H1 (cell line): ENCODE measurements around the gene LY6G5B. TPM values are rescaled to one million over a fixed set of nuclear protein-coding genes. Genes with fewer than 3 reads are reported as not detected.

Experiments used
- CTCF ChIA-PET: fragments of 300-600 bp; sonication (Branson Sonifier 250); formaldehyde crosslinking; loops from one replicate; lab custom pipeline; 2021; ENCODE audit not compliant: partially characterized antibody; lab: Charles Lee
- POLR2A ChIA-PET: fragments of 300-600 bp; sonication (Branson Sonifier 250); formaldehyde crosslinking; loops from one replicate; lab custom pipeline; 2021; ENCODE audit warnings: inconsistent platforms; ENCODE audit not compliant: partially characterized antibody; lab: Charles Lee
- DNase-seq, 2 experiments: peaks; one replicate each; pipeline versions ENCODE4 v3.0.0 to v3.0.0-alpha.2; 2010 to 2022; ENCODE audit warnings: low spot score in 2 of 2, low read depth in 1 of 2, mixed read lengths in 1 of 2
- FAIRE-seq: peaks from 2 replicates; lab custom pipeline; 2011; peaks lifted over from hg19 to GRCh38; lab: Jason Lieb, UNC
- H2AFZ ChIP-seq: 2 replicates; pipeline ENCODE4 v1.8.1; 2012; ENCODE audit warnings: low read length, inconsistent platforms
- H2AK5ac ChIP-seq: 2 replicates; pipeline ENCODE4 v1.6.1; 2013; ENCODE audit warnings: low read depth, low read length
- H2BK120ac ChIP-seq: replicated peaks from 2 replicates; pipeline ENCODE3; 2013; ENCODE audit warnings: low read depth, low read length, inconsistent platforms
- H2BK12ac ChIP-seq: 2 replicates; pipeline ENCODE4 v1.6.1; 2013; ENCODE audit warnings: low read depth, low read length
- H2BK15ac ChIP-seq: 2 replicates; pipeline ENCODE4 v1.6.1; 2013; ENCODE audit warnings: low read length
- H2BK20ac ChIP-seq: 2 replicates; pipeline ENCODE4 v1.6.1; 2013; ENCODE audit warnings: low read length
- H2BK5ac ChIP-seq: 2 replicates; pipeline ENCODE4 v1.6.1; 2013; ENCODE audit warnings: low read depth, low read length
- H3K14ac ChIP-seq: 2 replicates; pipeline ENCODE4 v1.6.1; 2013; ENCODE audit warnings: inconsistent platforms; ENCODE audit not compliant: insufficient read length
- H3K18ac ChIP-seq: 2 replicates; pipeline ENCODE4 v1.6.1; 2013; ENCODE audit warnings: low read length; ENCODE audit errors: extremely low read depth
- H3K23ac ChIP-seq: 2 replicates; pipeline ENCODE4 v1.6.1; 2013; ENCODE audit warnings: inconsistent platforms; ENCODE audit not compliant: insufficient read length
- H3K23me2 ChIP-seq: 2 replicates; pipeline ENCODE4 v1.6.1; 2013; ENCODE audit warnings: low read depth, low read length
- H3K27ac ChIP-seq: 2 replicates; pipeline ENCODE4 v1.6.1; 2011; ENCODE audit warnings: low read depth, low read length, inconsistent platforms
- H3K27me3 ChIP-seq, 4 experiments: replicated peaks in 1 of 4; 1 replicate in 1 of 4; 2 replicates in 3 of 4; pipeline versions ENCODE4 v1.6.1 to v1.8.1; 2011 to 2013; ENCODE audit warnings: low read length in 3 of 4, mild to moderate bottlenecking in 3 of 4, inconsistent platforms in 2 of 4, mixed read lengths in 2 of 4, moderate library complexity in 1 of 4; ENCODE audit not compliant: control insufficient read depth in 3 of 4, insufficient read depth in 3 of 4; ENCODE audit errors: extremely low read depth in 1 of 4
- H3K36me3 ChIP-seq, 4 experiments: 2 replicates each; pipeline versions ENCODE4 v1.6.1 to v1.8.1; 2011 to 2013; ENCODE audit warnings: mild to moderate bottlenecking in 4 of 4, low read length in 3 of 4, moderate library complexity in 2 of 4, control low read depth in 1 of 4, inconsistent platforms in 1 of 4; ENCODE audit not compliant: insufficient read depth in 4 of 4, control insufficient read depth in 2 of 4
- H3K4ac ChIP-seq: replicated peaks from 2 replicates; pipeline ENCODE3; 2013; ENCODE audit warnings: low read length, low read depth, mixed read lengths, inconsistent platforms; ENCODE audit not compliant: insufficient read length
- H3K4me1 ChIP-seq, 4 experiments: replicated peaks in 1 of 4; 1 replicate in 1 of 4; 2 replicates in 3 of 4; pipeline versions ENCODE4 v1.6.1 to v1.8.1; 2011 to 2013; ENCODE audit warnings: low read length in 3 of 4, inconsistent platforms in 2 of 4, mixed read lengths in 1 of 4; ENCODE audit not compliant: insufficient read depth in 4 of 4, control insufficient read depth in 3 of 4
- H3K4me2 ChIP-seq, 2 experiments: 2 replicates each; pipeline versions ENCODE4 v1.6.1 to v1.8.1; 2011 to 2013; ENCODE audit warnings: low read depth in 2 of 2, low read length in 2 of 2, control low read depth in 1 of 2, inconsistent platforms in 1 of 2, mild to moderate bottlenecking in 1 of 2; ENCODE audit not compliant: insufficient read depth in 1 of 2
- H3K4me3 ChIP-seq, 4 experiments: fragments of 200-600, 300-600 bp in 1 of 4; sonication (generic), shearing (Covaris generic), sonication (Bioruptor Twin) in 1 of 4; 2 replicates each; pipeline versions ENCODE4 v1.5.1 to v1.8.1; 2011 to 2016; ENCODE audit warnings: low read length in 4 of 4, low read depth in 3 of 4, control low read depth in 2 of 4, inconsistent platforms in 2 of 4, mild to moderate bottlenecking in 2 of 4, mixed read lengths in 1 of 4, moderate library complexity in 1 of 4; ENCODE audit not compliant: insufficient read depth in 2 of 4; ENCODE audit errors: extremely low read depth in 1 of 4
- H3K56ac ChIP-seq: replicated peaks from 2 replicates; pipeline ENCODE3; 2013; ENCODE audit warnings: low read depth, mild to moderate bottlenecking, mixed read lengths, low read length, inconsistent platforms; ENCODE audit not compliant: insufficient read length
- H3K79me1 ChIP-seq: 2 replicates; pipeline ENCODE4 v1.6.1; 2013; ENCODE audit warnings: low read depth, low read length, control low read depth
- H3K79me2 ChIP-seq, 2 experiments: 2 replicates each; pipeline versions ENCODE4 v1.6.1 to v1.8.1; 2012 to 2013; ENCODE audit warnings: low read length in 2 of 2, mild to moderate bottlenecking in 2 of 2, inconsistent platforms in 1 of 2; ENCODE audit not compliant: insufficient read depth in 2 of 2, control insufficient read depth in 1 of 2
- H3K9ac ChIP-seq, 4 experiments: replicated peaks in 1 of 4; 1 replicate in 1 of 4; 2 replicates in 3 of 4; pipeline versions ENCODE4 v1.6.1 to v1.8.1; 2011 to 2013; ENCODE audit warnings: low read depth in 3 of 4, low read length in 3 of 4, control low read depth in 2 of 4, mild to moderate bottlenecking in 2 of 4, moderate library complexity in 2 of 4, inconsistent platforms in 1 of 4; ENCODE audit errors: extremely low read depth in 1 of 4
- H3K9me3 ChIP-seq, 2 experiments: 2 replicates each; pipeline versions ENCODE4 v1.6.1 to v1.8.1; 2012 to 2013; ENCODE audit warnings: mild to moderate bottlenecking in 2 of 2, moderate library complexity in 2 of 2, control low read depth in 1 of 2, inconsistent platforms in 1 of 2, low read depth in 1 of 2, low read length in 1 of 2, mixed read lengths in 1 of 2; ENCODE audit not compliant: insufficient read depth in 2 of 2
- H4K20me1 ChIP-seq, 2 experiments: replicated peaks in 1 of 2; 2 replicates each; pipeline versions ENCODE3 to v1.8.1; 2011 to 2013; ENCODE audit warnings: inconsistent platforms in 2 of 2, low read length in 2 of 2, mild to moderate bottlenecking in 1 of 2; ENCODE audit not compliant: insufficient read depth in 2 of 2, control insufficient read depth in 1 of 2
- H4K5ac ChIP-seq: 2 replicates; pipeline ENCODE4 v1.6.1; 2013; ENCODE audit warnings: low read length, low read depth, mixed read lengths, inconsistent platforms; ENCODE audit not compliant: insufficient read length
- H4K8ac ChIP-seq: 2 replicates; pipeline ENCODE4 v1.8.0; 2013; ENCODE audit warnings: mild to moderate bottlenecking, moderate library complexity, low read length, inconsistent platforms; ENCODE audit not compliant: insufficient read depth; ENCODE audit errors: extremely low read depth
- H4K91ac ChIP-seq: replicated peaks from 2 replicates; pipeline ENCODE3; 2013; ENCODE audit warnings: low read length, mixed read lengths, inconsistent platforms; ENCODE audit not compliant: insufficient read length
- CBX5 ChIP-seq: fragments of 300-800, 300-1000 bp; sonication (generic); IDR thresholded peaks from 2 replicates; pipeline ENCODE4 v1.7.1; 2016; ENCODE audit warnings: antibody characterized with exemption, low read length, low read depth
- CEBPB ChIP-seq: IDR thresholded peaks from 2 replicates; pipeline ENCODE4 v1.6.1; 2012; ENCODE audit warnings: low read depth, low read length
- HDAC6 ChIP-seq: IDR thresholded peaks from one replicate; pipeline ENCODE4 v1.7.1; 2012; ENCODE audit warnings: low read depth, mild to moderate bottlenecking, inconsistent platforms, low read length, moderate library complexity
- NANOG ChIP-seq: IDR thresholded peaks from 2 replicates; pipeline ENCODE4 v1.6.1; 2011; ENCODE audit warnings: low read length, low read depth, mild to moderate bottlenecking, inconsistent platforms; ENCODE audit not compliant: insufficient read depth, poor library complexity, severe bottlenecking
- NRF1 ChIP-seq: IDR thresholded peaks from 2 replicates; pipeline ENCODE4 v1.6.1; 2011; ENCODE audit warnings: mild to moderate bottlenecking, low read depth, low read length, improper control_type of control experiment
- SIRT6 ChIP-seq: IDR thresholded peaks from one replicate; pipeline ENCODE4 v1.7.1; 2012; ENCODE audit warnings: low read length, inconsistent platforms
- SP1 ChIP-seq: IDR thresholded peaks from 2 replicates; pipeline ENCODE4 v1.6.1; 2011; ENCODE audit warnings: low read depth, low read length
- WGBS, 2 experiments: shearing (Covaris generic) in 1 of 2; methylation state at CpG; one replicate each; pipeline versions ENCODE4 v1.1.6 to v1.1.7; 2013 to 2015; ENCODE audit warnings: low lambda C conversion rate in 2 of 2, mixed read lengths in 2 of 2, inconsistent platforms in 1 of 2, low coverage in 1 of 2, missing lambda C conversion rate in 1 of 2; ENCODE audit not compliant: insufficient replicate concordance in 2 of 2, insufficient coverage in 1 of 2, insufficient read length in 1 of 2; ENCODE audit errors: extremely low coverage in 1 of 2, missing lambda C conversion rate in 1 of 2; 5-methylcytosine and 5-hydroxymethylcytosine counted together
- polyA plus RNA-seq, 7 experiments: library from polyadenylated mRNA; depleted of rRNA in 3 of 7; stranded (reverse) in 5 of 7; unstranded in 2 of 7; fragments of >200 nt in 5 of 7; fragments of 200-250 nt in 2 of 7; gene quantifications; 1 replicate in 5 of 7; 2 replicates in 1 of 7; 4 replicates in 1 of 7; pipeline versions ENCODE4 v1.2.1 to v1.2.3, GENCODE V29; 2011 to 2013; ENCODE audit warnings: missing spikeins in 2 of 7, mixed read lengths in 2 of 7
- total RNA-seq: library from RNA; stranded (reverse); fragmentation: NEBNext Ultra II Directional; extraction: Animal tissue kit (Norgen Biotek cat#: 25700); gene quantifications from 2 replicates; pipeline ENCODE4 v1.2.1, GENCODE V29; 2021

LY6G5B gene
- total and polyA plus RNA-seq, 2 of the 8 experiments (the other 6 are each of a cell fraction or from before 2014, with no cell fraction given) = 10.6 to 12.6 TPM

DNA sequence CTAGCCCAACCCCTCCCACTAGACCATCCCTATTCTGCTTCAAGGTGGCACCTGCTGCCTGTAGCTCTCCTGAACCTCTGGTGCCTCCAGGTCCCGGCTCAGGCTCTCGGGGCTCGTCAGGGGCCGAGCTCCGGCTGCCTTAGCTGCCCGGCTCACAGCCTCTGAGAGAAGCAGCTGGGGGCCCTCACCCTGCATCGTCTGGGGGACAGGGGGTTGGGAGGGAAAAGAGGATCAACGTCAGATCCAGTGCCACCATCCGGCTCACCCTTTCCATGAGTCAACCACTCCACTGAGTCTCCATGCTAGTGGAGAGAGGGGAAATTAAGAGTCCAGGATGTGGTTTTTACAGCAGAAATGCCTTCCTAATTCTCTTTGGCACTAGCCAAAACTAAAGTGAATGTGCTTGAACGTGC lies 30.3 kb upstream of the LY6G5B start:
- Histone ChIP-seq H3K4ac (no peak overlapping the region), H3K23me2 (no peaks in the 10 kb centered on the region)
- no peak for TF ChIP-seq CBX5
- TF ChIP-seq SP1 = no peak
- no peak for TF ChIP-seq HDAC6
- no peak for TF ChIP-seq NRF1
- TF ChIP-seq SIRT6 = no peak
- TF ChIP-seq CEBPB = no peak
- no peak for TF ChIP-seq NANOG
- TF ChIP-seq, all 59 proteins: peak for 0
- Histone ChIP-seq H2BK12ac (no peak overlapping the region), H3K36me3 (peaks cover 61 to 93% (median 77%) of the 10 kb centered on the region in 4 experiments), H3K4me2 (no peak overlapping the region), H2BK120ac (no peak overlapping the region), H3K79me2 (no peaks in the 10 kb centered on the region), H3K27me3 (no peaks in the 10 kb centered on the region), H3K79me1 (peaks cover under 1% of the 10 kb centered on the region; the same call in 1 of the 2 replicates), H2BK15ac (no peak overlapping the region), H3K4me3 (no peak overlapping the region), H3K9me3 (no peaks in the 10 kb centered on the region), H2BK5ac (no peak overlapping the region), H2BK20ac (no peak overlapping the region), H3K9ac (no peak overlapping the region; a peak in 1 of 7 replicates), H3K4me1 (no peaks in the 10 kb centered on the region), H3K14ac (no peak overlapping the region), H4K8ac (no peak overlapping the region), H2AFZ (no peak overlapping the region), H4K20me1 (peaks cover 13 to 14% of the 10 kb centered on the region in 2 experiments), H3K23ac (no peak overlapping the region), H4K91ac (no peak overlapping the region), H3K18ac (no peak overlapping the region), H3K27ac (no peak overlapping the region), H2AK5ac (no peak overlapping the region), H3K56ac (no peak overlapping the region), H4K5ac (no peak overlapping the region)
- ChIA-PET POLR2A (interaction anchor here (0.6 to 34.9 kb wide), 26 partner anchors 5 to 248 kb away, joined by 3 to 883 read pairs (median 4); partner anchors contain the start of genes ABHD16A, AIF1, APOM and BAG6), CTCF (interaction anchor here (0.8 to 1.8 kb wide), 6 partner anchors 12 to 41 kb away, joined by 3 to 4 read pairs (median 3); partner anchors contain the start of gene GPANK1)
- WGBS, 2 experiments = 96% methylated on average over 10 of the region's 10 CpGs; no CpG with 5 or more reads in 1 of the 2 experiments
- no peak for FAIRE-seq
- no peak for DNase-seq
